HG02798 (cell line): ENCODE results near the gene WDR74.

Experiments used
- ATAC-seq: cut with Tn5 transposase; IDR thresholded peaks from one replicate; pipeline ENCODE4 v1.9.1; 2021; ENCODE audit warnings: mild to moderate bottlenecking; ENCODE audit not compliant: unreplicated experiment, poor library complexity

Gene WDR74

DNA sequence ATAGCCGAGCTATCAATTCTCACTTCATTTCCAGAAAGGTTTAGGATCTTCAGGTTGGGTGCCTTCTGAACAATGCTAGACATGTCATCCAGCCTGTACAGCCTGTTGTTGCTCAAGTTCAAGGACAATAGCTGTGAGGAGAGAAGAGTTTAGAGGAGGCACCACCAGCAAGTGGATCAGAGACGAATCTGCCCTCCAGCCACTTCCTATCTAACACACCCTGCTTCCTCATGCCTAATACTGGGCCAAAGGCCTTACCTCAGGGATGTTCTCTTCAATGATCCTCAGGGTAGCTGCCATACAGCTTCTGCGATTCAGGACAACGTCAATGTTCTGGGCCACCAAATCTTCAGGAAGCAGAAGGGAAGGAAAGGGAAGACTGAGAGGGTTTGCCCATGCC, 38.3 kb downstream of the WDR74 start:
- no peak for ATAC-seq

DNA sequence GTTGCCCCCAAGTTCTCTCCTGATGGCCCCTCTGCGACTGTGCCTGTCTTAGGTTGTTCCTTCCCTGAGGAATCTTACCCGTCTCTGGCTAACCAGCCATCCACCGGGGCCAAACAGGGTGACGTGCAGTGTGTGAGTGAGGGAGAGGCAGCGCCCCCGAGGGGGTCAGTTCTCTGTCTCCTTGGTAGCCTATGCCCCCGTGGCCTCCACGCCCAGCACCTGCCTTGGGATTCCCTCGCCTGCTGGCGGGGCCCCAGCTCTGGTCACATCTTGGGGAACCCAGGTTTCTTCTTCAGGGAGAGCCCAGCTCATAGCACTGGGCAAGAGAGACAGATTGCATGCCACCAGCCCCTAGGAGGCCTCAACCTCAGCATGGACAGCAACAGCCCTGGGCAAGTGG, 39.9 kb downstream of the WDR74 start:
- ATAC-seq = no peak

DNA sequence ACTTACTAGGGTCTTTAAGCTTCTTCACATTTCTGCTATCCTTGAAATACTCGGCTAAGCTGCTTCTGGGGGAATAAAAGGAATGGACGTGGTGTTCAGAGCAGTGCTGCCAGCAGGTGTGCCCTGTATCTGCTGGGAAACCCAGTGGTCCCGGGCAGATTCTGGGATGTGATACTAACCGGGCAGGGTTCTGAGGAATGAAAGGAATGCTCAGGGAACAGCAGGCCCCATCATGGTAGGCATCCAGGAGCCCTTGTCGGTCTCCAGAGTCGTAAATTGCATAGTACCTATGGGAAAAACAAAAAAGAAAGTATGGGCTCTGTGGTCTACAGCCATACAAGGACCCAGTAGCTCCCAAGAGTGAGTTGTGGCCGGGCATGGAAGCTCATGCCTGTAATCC, 43.1 kb downstream of the WDR74 start:
- ATAC-seq = no peak

DNA sequence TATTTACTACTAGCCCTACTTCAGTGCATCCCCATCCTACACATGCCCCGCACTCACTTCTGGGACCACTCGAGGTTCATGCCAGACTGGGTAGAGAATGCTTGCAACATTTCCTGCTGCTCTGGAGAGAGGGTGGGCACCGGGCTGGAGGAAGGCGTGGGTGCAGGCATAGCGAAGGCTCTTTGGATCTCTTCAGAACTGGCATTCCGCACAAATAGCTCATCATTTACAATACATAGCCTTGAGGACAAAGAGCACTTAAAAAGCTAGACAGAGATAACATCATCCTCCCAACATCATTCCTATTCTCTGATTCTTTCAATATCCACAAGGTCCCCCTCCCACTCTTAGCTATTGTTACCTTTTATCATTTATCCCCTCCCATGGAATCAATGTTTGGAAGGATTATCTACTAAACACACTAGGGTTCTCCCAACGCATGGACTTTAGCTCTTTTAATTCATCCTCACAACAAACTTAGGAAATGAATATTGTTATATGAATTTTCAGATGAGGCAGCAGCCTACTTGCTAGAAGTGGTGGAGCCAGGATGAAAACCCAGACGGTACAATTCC, 45.1 kb downstream of the WDR74 start:
- no peak for ATAC-seq

DNA sequence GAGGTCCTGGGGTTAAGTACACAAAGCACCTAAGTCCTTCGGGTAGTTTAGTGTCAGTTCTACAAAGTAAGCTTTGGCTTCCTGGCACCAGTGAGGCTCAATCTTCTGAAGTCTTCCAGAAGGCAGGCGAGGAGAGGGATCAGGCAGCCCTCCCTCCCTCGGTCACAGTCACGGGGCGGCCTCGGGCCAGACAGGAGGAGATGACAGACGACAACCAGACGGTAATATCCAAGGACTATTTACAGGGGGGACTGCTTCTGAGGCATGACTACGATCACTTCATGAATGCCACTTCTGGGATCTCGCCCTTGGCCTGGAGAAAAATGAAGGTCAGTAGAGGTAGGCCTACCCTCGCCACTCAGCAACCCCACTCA, 47.2 kb downstream of the WDR74 start:
- no peak for ATAC-seq

DNA sequence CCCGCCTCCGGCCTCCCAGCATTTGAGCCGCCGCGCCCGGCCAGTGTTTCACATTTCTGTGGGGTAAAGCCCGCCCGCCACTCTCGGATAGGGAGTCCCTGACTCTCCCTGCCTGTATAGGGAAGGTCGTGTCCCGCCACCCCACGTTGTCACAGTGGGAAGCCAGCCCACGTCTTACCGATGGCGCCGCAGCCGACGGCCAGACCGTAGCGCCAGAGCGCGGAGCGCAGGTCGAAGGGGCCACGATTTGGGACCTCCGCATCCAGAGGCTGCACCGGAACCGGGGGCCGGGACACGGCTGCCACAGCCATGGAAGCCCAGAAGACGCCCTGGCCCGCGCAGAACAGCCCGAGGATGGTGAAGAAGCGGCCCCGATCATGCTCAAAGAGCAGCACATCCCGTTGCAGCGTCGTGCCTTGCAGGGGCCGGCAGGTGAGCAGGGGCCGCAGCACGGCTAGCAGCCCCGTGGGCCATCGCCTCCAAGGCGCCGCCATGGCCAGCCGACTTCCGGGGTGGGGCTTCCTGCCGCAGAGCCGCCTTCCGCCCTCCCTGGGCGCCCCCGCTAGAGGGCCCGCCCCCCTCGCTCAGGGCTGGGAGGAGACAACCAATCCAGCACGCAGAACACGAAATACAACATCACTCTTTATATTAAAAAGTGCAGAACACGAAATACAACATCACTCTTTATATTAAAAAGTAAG, 47.7 kb downstream of the WDR74 start, which contains the start of gene TMEM223:
Gene TMEM223, minus strand, starts transcription at position 506 of the 701 bp plus-strand sequence. Its CDS starts 12 bp downstream, at position 494.
- peak; percentile 73 for ATAC-seq

DNA sequence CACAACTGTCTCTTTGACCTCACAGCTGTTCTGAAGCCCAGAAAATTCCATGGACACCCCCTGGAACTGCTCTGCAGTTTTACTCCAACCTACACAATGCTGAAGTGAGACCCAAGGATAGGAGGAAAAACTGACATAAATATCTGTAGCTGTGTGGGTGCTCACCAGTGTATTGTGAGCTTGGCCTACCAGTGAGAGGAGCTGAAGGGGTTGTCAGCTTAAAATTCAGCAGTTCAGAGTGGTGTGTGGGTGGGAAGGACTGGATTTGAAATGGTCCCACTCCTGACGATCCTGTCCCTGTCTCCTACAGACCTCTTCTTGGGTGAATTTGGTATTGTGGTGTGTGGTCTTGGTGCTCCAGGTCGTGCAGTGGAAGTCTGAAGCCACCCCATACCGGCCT, 49.8 kb downstream of the WDR74 start:
- ATAC-seq = no peak

DNA sequence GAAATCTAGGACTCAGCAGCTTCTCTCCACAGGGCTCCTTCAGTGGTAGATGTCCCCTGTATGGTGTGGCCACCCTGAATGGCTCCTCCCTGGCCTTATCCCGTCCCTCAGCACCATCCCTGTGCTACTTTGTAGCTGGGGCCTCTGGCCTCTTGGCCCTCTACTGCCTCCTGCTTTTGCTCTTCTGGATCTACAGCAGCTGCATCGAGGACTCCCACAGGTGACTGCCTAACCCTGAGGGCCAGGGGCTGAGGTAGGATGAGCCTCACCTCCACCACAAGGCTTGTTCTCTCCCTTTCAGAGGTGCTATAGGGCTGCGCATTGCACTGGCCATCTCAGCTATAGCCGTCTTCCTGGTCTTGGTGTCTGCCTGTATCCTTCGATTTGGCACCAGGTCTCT, 50.4 kb downstream of the WDR74 start:
- ATAC-seq = no peak

DNA sequence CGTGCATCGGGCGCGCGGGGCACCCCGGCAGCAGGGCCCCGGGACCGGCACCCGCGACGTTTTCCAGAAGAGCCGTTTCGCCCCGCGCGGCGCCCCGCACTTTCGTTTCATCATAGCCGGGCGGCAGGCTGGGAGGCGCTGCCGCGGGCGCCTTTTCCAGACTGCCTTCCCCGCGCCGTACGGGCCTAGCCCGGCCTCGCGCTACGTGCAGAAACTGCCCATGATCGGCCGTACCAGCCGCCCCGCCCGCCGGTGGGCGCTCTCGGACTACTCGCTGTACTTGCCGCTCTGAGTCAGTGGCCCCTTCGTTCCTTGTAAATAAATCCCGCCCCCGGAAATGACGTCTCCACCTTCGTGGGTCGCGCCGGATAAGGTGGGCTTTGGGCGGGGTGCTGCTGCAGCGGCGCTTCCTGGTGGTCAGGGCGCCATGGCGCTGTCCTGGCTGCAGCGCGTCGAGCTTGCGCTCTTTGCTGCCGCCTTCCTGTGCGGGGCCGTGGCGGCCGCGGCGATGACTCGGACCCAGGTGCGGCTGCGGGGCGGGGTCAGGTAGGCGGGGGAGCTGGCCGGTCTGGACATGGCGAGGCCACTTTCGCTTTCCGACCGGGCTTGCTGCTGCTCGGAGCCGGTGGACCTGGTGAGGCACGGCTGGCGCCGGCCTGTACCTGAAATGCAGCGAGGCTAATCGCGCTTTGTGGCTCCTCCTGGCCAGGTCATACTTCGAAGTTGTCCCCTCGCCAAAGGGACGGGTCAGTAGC, 52.2 kb downstream of the WDR74 start, which contains the start of gene TMEM179B:
Gene TMEM179B, plus strand, starts transcription at position 398 of the 755 bp plus-strand sequence. Its CDS starts 30 bp downstream, at position 428.
- peak; percentile 67 for ATAC-seq

DNA sequence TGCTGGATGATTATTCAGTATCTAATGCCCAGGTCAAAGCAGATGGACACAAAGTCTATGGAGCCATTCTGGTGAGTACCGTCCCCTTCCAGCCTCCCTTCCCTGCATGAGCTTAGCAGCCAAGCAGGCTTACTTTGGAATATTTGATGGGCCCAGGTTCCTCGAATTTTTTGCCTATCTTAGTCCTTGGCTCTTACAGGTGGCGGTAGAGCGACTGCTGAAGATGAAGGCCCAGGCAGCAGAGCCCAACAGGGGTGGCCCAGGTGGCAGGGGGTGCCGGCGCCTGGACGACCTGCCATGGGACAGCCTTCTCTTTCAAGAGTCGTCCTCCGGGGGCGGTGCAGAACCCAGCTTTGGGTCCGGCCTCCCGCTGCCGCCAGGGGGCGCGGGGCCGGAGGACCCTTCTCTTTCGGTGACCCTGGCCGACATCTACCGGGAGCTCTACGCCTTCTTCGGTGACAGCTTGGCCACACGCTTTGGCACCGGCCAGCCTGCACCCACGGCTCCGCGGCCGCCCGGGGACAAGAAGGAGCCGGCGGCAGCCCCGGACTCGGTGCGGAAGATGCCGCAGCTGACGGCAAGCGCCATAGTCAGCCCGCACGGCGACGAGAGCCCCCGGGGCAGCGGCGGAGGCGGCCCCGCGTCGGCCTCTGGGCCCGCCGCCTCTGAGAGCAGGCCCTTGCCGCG, 52.9 kb downstream of the WDR74 start:
- ATAC-seq = peak; percentile 76
